ENCODE results near the gene PTPN14.

Gene PTPN14

GRCh38 chr1:214567481-214567980 is 16.1 kb upstream of the PTPN14 start:
- DNase-seq: no peak

GRCh38 chr1:214566158-214567104 is 15.0 kb upstream of the PTPN14 start:
- no peak for DNase-seq

GRCh38 chr1:214565310-214565709 is 13.9 kb upstream of the PTPN14 start:
- DNase-seq: no peak

- DNase-seq: no peak
These were observed 12.5 kb upstream of the PTPN14 start for GRCh38 chr1:214563881-214564280.

GRCh38 chr1:214557952-214558735 is 6.7 kb upstream of the PTPN14 start:
- no peak for DNase-seq

- DNase-seq: no peak
These were observed 1.8 kb upstream of the PTPN14 start for GRCh38 chr1:214553142-214553710.

DNA sequence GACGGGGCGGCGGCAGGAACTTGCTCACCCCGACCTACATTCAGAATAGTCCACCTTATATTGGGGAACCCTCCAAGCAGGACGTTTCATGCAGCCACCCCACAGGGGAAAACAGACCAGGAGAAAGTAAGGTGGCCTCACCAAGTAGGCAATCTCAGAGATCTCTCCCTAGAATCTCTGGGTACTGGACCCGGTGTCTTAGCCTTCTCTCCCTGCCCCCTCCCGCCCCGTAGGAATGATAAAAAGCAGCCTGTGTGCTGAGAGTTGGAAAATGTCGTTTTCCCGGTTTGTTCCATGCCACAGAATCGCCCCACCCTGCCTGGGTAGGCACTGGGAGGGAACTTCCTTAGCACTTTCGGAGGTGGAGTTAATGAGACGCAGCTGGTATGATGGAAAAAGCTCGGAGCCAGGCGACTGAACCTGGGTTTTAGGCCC is 789 bp upstream of the PTPN14 start:
- DNase-seq: no peak

DNA sequence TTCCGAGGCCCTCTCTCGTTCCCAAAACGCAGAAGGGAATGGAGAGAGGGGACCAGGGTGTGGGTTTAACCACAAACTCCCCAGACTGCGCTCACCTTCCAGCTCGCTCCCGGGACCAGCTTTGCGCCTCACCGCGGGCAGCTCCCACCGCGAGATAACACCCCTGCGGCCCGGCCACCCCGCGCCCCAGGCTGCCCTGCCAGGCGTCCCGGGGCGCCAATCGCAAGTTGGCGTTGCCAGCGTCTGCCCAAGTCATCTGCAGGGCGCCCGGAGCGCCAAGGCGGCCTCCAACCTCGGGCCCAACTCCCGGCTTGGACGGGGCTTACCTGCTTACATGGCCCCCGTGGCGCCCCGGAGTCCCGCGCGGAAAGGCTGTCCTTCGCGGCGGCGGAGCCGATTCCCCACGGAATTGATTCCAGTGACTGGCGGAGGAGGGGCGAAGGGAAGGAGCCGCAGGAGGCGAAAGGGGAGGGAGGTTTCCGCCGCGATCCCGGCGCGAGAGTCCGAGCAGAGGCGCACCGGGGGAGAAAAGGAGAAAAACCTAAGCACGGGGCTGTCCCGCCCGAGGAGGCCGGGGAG is 456 bp downstream of the PTPN14 start:
- no peak for DNase-seq

DNA sequence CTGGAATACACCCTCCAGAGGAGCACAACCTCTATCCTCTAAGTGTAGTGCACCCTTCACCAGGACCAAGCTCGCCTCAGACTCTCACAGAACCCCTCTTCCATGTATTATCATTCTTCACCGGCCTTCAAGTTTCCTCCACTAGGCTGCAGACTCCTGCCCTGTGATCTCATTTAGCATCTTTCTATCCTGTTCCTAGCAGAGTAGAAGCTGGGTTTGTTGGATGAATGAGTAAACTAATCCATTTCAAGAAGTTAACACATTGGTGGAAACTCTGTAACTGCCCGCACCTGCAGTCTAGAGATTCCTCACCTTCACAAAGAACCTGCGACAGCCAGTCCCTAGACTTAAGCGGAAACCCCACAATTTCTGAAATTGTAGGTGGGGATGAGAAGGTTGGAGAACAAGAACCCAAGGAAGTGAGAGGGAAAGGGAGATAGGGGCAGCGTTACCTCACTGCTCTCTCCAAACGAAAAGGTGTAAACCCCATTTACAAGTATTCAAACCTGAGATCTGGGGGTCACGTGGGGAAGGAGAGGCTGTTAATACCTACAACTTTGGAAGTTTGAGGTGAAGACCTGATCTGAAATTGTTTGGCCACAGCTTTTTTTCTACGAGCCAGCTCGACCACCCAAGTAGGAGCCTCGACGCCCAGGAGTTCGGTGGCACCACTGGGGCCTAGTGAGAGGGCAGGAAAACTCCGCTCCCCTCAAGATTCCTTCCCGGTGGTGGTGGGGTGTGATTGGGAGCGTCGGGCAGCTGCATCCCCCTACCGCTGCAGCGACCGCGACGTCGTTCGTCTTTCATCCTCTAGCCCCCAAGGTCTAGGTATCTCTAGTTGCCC is 1.2 kb downstream of the PTPN14 start:
- DNase-seq: no peak

DNA sequence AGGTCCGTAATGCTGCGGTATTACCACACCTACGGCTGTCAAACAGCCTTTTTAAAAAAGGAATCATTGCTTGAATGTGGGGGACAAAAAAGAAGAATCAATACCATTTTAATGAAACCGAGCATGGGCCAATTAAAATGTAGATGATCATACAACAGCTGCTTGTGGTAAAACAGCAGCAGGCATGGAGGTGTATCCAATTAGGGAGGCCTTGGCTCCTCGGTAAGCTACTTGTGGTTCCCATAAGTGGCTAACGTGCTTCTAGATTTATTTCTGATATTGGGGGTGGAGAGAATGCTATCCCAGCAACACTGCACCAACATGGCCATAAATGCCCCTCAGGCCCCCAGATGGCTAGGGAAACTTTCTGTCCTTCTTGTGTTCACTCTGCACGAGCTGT is 1.8 kb downstream of the PTPN14 start:
- no peak for DNase-seq

- no peak for DNase-seq
These were observed 2.4 kb downstream of the PTPN14 start for GRCh38 chr1:214548988-214549387.

GRCh38 chr1:214548271-214548670 is 3.1 kb downstream of the PTPN14 start:
- DNase-seq: no peak

GRCh38 chr1:214547747-214548146 is 3.7 kb downstream of the PTPN14 start:
- DNase-seq: no peak

DNA sequence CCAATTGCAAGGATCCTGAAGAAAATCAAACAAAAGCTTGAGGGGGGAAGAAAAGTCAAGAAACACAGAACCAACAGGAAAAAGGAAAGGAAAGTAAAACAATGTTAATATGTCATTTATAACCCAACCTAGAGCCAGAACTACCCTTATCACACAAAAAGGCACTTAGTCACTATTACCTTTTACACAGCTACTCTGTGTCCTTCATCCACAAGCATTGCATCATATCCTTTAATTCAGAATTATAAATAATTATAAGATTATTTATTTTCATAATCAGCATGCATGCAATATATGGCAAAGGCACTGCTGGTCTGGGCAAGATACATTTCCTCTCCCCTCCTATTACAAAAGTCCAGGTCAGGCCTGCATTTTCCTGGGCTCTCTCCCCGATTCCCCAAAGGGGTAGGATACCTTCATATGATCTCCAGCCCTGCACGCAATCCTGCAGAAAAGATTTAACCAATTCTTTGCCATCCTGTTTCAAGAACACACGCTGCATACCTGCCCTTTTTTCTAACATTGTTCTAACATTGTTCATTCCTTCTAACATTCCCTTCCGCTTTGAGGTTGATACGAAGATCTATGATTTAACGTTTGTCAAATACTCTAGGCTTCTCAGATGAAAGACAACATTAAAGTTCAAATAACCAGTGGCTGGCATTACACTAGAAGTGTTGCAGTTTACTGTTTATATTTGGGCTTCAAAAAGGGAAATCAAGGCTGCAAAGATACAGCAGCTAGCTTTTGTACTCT is 4.3 kb downstream of the PTPN14 start:
- DNase-seq: no peak

- DNase-seq: no peak
These were observed 5.3 kb downstream of the PTPN14 start for GRCh38 chr1:214546084-214546483.

DNA sequence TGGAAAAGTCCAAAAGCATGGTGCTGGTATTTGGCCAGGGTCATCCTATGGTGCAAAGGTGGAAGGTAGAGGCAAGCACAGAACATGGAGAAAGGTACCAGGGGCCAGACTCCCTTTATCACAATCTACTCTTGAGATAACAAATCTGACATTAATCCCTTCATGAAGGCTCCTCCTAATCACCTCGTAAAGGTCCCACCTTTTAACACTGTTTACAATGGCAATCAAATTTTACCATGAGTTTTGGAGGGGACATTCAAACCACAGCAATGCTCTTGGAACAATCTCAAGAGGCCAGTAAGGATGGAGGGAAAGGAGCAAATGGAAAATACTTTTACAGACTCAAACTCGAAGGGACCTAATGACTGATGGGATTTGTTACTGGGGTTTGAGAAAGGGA is 6.1 kb downstream of the PTPN14 start:
- no peak for DNase-seq

GRCh38 chr1:214544791-214545190 is 6.6 kb downstream of the PTPN14 start:
- no peak for DNase-seq

DNA sequence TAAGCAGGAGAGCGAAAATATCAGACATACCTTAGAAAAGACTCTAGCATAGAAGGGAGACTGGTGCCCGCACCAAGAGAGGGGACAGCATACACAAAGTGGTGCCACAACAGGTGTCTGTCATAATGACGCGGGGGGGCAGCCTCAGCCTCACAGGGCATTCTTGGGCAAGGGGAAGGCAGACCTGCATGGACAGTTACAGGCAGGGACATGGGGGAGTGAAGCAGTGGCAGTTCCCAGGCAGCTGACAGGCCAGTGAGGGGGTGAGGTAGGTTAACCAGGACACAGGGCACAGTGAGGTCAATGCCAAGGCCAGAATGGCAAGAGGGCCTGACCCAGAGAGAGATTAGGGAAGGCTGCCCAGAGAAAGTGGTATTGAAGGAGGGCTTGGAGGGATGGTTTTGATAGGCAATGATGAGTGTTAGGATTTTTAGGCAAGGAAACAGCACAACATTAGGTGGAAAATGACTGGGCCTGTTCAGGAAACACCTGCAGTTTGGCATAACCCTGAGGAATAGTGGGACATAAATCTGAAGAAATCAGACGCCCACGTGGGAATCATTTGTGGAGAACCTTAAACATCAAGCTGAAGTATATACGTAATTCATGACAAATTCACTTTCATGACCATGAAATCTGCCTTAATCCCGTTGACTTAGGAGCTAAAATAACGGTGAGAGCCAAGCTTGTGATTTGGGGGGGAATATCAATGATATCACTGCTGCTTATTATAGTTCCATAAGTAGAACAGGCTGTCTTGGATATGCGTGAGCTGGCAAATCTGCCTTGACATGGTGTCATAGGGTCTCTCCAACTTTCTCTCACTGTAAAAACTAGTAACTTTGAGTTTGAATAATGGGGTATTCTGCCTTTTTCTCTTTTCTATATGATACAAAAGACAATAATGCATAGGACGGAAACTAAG is 8.9 kb downstream of the PTPN14 start:
- DNase-seq: no peak

DNA sequence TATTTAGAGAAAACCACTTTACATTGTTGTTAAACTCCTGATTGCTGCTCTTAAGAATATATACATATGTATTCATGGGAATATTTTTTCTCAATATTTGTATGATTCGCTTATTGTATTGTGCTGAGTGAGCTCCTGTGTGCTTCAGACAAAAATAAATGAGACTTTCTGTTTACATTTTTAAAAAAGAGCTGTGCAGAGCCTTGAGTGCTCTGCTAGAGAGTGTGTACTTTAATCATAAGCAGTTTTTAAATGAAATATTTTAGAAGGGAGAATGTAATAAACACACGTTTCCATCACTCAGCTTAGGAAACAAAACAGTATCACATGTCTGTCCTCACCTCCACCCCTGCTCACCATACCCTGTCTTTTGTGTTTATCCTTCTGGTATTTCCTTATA is 9.7 kb downstream of the PTPN14 start:
- no peak for DNase-seq

DNA sequence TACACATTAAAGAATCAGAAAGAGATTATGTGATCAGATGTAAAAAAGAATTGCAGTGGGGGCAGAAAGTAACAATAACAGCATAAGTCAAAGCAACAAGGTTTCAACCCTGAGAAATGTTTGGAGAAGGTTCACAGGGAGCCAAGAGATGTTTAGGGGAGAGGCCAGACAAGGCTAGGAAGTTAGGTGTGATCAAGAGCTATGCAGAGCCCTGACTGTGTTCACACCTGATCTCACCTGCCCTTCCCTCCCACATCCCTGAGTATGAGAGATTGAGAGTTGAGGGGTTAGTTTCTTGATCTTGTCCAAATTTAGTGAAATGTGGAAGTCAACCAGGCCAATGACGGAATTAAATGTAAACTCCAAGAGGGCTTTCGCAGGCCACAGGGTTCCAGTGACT is 10.2 kb downstream of the PTPN14 start:
- no peak for DNase-seq

All from activated naive CD4-positive, alpha-beta T cell treated with Interleukin-2 at 50 U/mL for 16 hours (primary cell).